GM12878 (cell line): ENCODE measurements around the gene SCAF8. TPM values are rescaled to one million over a fixed set of nuclear protein-coding genes. Genes with fewer than 3 reads are reported as not detected.

ENCODE experiments used
- ATAC-seq: fragments of 200-7000 bp; cut with Tn5 transposase; 3 replicates; pipeline ENCODE4 v1.9.1; 2020; ENCODE audit warnings: mild to moderate bottlenecking, moderate library complexity
- BruUV-seq: library from RNA; stranded (reverse); fragments of 400-500 nt; replicated peaks from 2 replicates; lab custom pipeline; 2021; lab: Mats Ljungman, UMichigan
- CTCF ChIA-PET: fragments of 300-600 bp; sonication (Branson Sonifier 250); formaldehyde crosslinking; extraction: SDS; loops from one replicate; lab custom pipeline; 2021; ENCODE audit warnings: inconsistent platforms; lab: Yijun Ruan, JAX
- POLR2A ChIA-PET: fragments of 350-600 bp; formaldehyde crosslinking; extraction: SDS; loops from one replicate; lab custom pipeline; 2021; ENCODE audit warnings: inconsistent platforms; lab: Charles Lee
- RAD21 ChIA-PET: fragments of 300-600 bp; sonication (Branson Sonifier 250); formaldehyde crosslinking; loops from one replicate; lab custom pipeline; 2023; ENCODE audit warnings: antibody characterized with exemption; ENCODE audit not compliant: unreplicated experiment; lab: Charles Lee
- SMC1A ChIA-PET: fragments of 300-600 bp; sonication (Branson Sonifier 250); formaldehyde crosslinking; loops from one replicate; lab custom pipeline; 2023; ENCODE audit not compliant: unreplicated experiment, uncharacterized antibody; lab: Charles Lee
- DNase-seq: peaks from one replicate; pipeline ENCODE4 v3.0.0-alpha.2; 2011; ENCODE audit warnings: low read depth, low spot score
- FAIRE-seq: peaks from 3 replicates; lab custom pipeline; 2011; peaks lifted over from hg19 to GRCh38; lab: Jason Lieb, UNC
- H2AFZ ChIP-seq: 2 replicates; pipeline ENCODE4 v1.6.0; 2011; ENCODE audit warnings: low read depth, low read length, control low read depth; ENCODE audit not compliant: control insufficient read depth
- H3K27ac ChIP-seq: 2 replicates; pipeline ENCODE4 v1.5.1; 2011; ENCODE audit warnings: control low read depth; ENCODE audit not compliant: control insufficient read depth, insufficient read depth
- H3K27me3 ChIP-seq, 2 experiments: replicated peaks in 1 of 2; 2 replicates each; pipeline versions ENCODE4 v1.6.0 to v1.6.1; 2011; ENCODE audit warnings: low read length in 1 of 2; ENCODE audit not compliant: control insufficient read depth in 2 of 2, insufficient read depth in 2 of 2
- H3K36me3 ChIP-seq, 2 experiments: 2 replicates each; pipeline ENCODE4 v1.5.1; 2011; ENCODE audit warnings: low read length in 1 of 2; ENCODE audit not compliant: control insufficient read depth in 2 of 2, insufficient read depth in 2 of 2
- H3K4me1 ChIP-seq: 2 replicates; pipeline ENCODE4 v1.6.1; 2011; ENCODE audit warnings: mild to moderate bottlenecking, low read length, moderate library complexity, mixed read lengths; ENCODE audit not compliant: control insufficient read depth, insufficient read depth
- H3K4me2 ChIP-seq: 2 replicates; pipeline ENCODE4 v1.6.0; 2011; ENCODE audit warnings: control low read depth; ENCODE audit not compliant: control insufficient read depth, insufficient read depth
- H3K4me3 ChIP-seq: fragments of 200-600 bp; sonication (generic); 2 replicates; pipeline ENCODE4 v1.5.1; 2016
- H3K79me2 ChIP-seq: 2 replicates; pipeline ENCODE4 v1.6.0; 2011; ENCODE audit warnings: low read length; ENCODE audit not compliant: control insufficient read depth, insufficient read depth
- H3K9ac ChIP-seq: 2 replicates; pipeline ENCODE4 v1.8.0; 2011; ENCODE audit warnings: low read length, control low read depth, mixed read lengths; ENCODE audit not compliant: control insufficient read depth, insufficient read depth
- H3K9me3 ChIP-seq: replicated peaks from 3 replicates; pipeline ENCODE4 v1.5.1; 2011; ENCODE audit warnings: mild to moderate bottlenecking, low read length; ENCODE audit not compliant: control insufficient read depth, insufficient read depth
- H4K20me1 ChIP-seq: 2 replicates; pipeline ENCODE4 v1.6.0; 2011; ENCODE audit not compliant: control insufficient read depth, insufficient read depth
- BMI1 ChIP-seq: fragments of 450-650 bp; IDR thresholded peaks from 2 replicates; pipeline ENCODE4 v1.6.1; 2016; ENCODE audit warnings: mild to moderate bottlenecking, moderate library complexity, borderline replicate concordance
- BRCA1 ChIP-seq: IDR thresholded peaks from 2 replicates; pipeline ENCODE4 v1.6.1; 2011; ENCODE audit warnings: low read depth, low read length, improper control_type of control experiment
- CTCF ChIP-seq, 3 experiments: IDR thresholded peaks in 2 of 3; conservative IDR thresholded peaks in 1 of 3; 2 replicates each; pipeline ENCODE4 v1.5.1; 2011; ENCODE audit warnings: low read depth in 3 of 3, low read length in 3 of 3, mild to moderate bottlenecking in 3 of 3, control low read depth in 2 of 3, moderate library complexity in 2 of 3, inconsistent platforms in 1 of 3, mixed read lengths in 1 of 3; ENCODE audit not compliant: control insufficient read depth in 2 of 3, insufficient read depth in 1 of 3; ENCODE audit errors: extremely low read depth in 1 of 3
- JUNB ChIP-seq: IDR thresholded peaks from 2 replicates; pipeline ENCODE4 v1.6.1; 2016; ENCODE audit warnings: antibody characterized with exemption, mild to moderate bottlenecking
- POU2F2 ChIP-seq: IDR thresholded peaks from 3 replicates; pipeline ENCODE4 v1.6.1; 2011; ENCODE audit warnings: low read depth, mild to moderate bottlenecking, low read length, borderline replicate concordance
- RAD21 ChIP-seq: IDR thresholded peaks from 2 replicates; pipeline ENCODE4 v1.6.1; 2011; ENCODE audit warnings: mild to moderate bottlenecking, low read depth, low read length, moderate library complexity; ENCODE audit not compliant: insufficient read depth
- SIX5 ChIP-seq: IDR thresholded peaks from 2 replicates; pipeline ENCODE4 v1.6.1; 2011; ENCODE audit warnings: mild to moderate bottlenecking, low read depth, low read length, moderate library complexity; ENCODE audit not compliant: severe bottlenecking
- SMC3 ChIP-seq: IDR thresholded peaks from 2 replicates; pipeline ENCODE4 v1.6.1; 2011; ENCODE audit warnings: low read length, improper control_type of control experiment, borderline replicate concordance
- TBL1XR1 ChIP-seq: IDR thresholded peaks from 2 replicates; pipeline ENCODE4 v1.6.1; 2012; ENCODE audit warnings: low read depth, low read length, improper control_type of control experiment
- ZBTB4 ChIP-seq: fragments of 450-650 bp; formaldehyde crosslinking; IDR thresholded peaks from 2 replicates; pipeline ENCODE4 v1.4.0; 2022; ENCODE audit warnings: mild to moderate bottlenecking, moderate library complexity
- WGBS: methylation state at CpG from one replicate; pipeline ENCODE4 v1.1.6; 2016; ENCODE audit warnings: low lambda C conversion rate; ENCODE audit not compliant: insufficient replicate concordance, insufficient coverage; ENCODE audit errors: missing lambda C conversion rate; 5-methylcytosine and 5-hydroxymethylcytosine counted together
- in situ Hi-C: fragments of 300-500 bp; cut with MboI; formaldehyde crosslinking; loops from 9 replicates; pipeline ENCODE4 v1.14.3; 2018; ENCODE audit warnings: mixed read lengths
- intact Hi-C: fragments of 100-400 bp; cut with micrococcal nuclease; formaldehyde crosslinking; loops from one replicate; pipeline ENCODE4 v1.14.2; 2022; ENCODE audit not compliant: unreplicated experiment
- polyA plus RNA-seq, 11 experiments: library from polyadenylated mRNA; depleted of rRNA in 4 of 11; unstranded in 6 of 11; stranded (reverse) in 5 of 11; fragments of >200 nt; fragmentation: Nextera tagmentation in 4 of 11; fragmentation: Illumina TruSeq in 1 of 11; extraction: Ambion mirVana in 4 of 11; extraction: Trizol in 1 of 11; gene quantifications; 1 replicate in 1 of 11; 2 replicates in 10 of 11; pipeline versions ENCODE4 v1.2.1 to v1.2.3, GENCODE V29; 2011 to 2016; ENCODE audit warnings: inconsistent platforms in 2 of 11, missing spikeins in 2 of 11, low read depth in 1 of 11
- total RNA-seq, 4 experiments: library from RNA; depleted of rRNA in 3 of 4; stranded (reverse); fragments of >200 nt in 3 of 4; fragmentation: Illumina TruSeq in 1 of 4; extraction: Trizol in 1 of 4; gene quantifications; 2 replicates each; pipeline versions ENCODE4 v1.2.1 to v1.2.3, GENCODE V29; 2013 to 2021

SCAF8 gene
- total and polyA plus RNA-seq, 10 of the 15 experiments (the other 5 are each of a cell fraction or from before 2014, with no cell fraction given), result 8.1 to 28.8 (median 15.9) TPM

GRCh38 chr6:154705471-154706113, 27.6 kb upstream of the SCAF8 start:
- WGBS, result 47% methylated on average over 8 of the region's 8 CpGs
- RAD21 ChIA-PET, result interaction anchor here (1.7 kb wide), 1 partner anchor 21 kb away, joined by 5 read pairs; no protein-coding TSS in a partner anchor
- intact Hi-C loops (no loop called here), in situ Hi-C loops (no loop called here)
- no peak overlapping the region for H3K27ac ChIP-seq
- H3K4me1 ChIP-seq, result no peaks in the 10 kb centered on the region
- H4K20me1 ChIP-seq, result no peaks in the 10 kb centered on the region
- DNase-seq, result no peak
- CTCF ChIA-PET, result interaction anchor here (1.2 kb wide), 1 partner anchor 100 kb away, joined by 7 read pairs; no protein-coding TSS in a partner anchor
- H3K9ac ChIP-seq, result no peak overlapping the region
- no TSS peak for BruUV-seq
- SMC1A ChIA-PET, result interaction anchor here (0.6 to 1.7 kb wide), 3 partner anchors 98 to 384 kb away, joined by 3 to 5 read pairs (median 4); no protein-coding TSS in a partner anchor
- no peaks in the 10 kb centered on the region; a peak in 1 of 4 replicates for H3K27me3 ChIP-seq
- no peak for FAIRE-seq
- H3K4me2 ChIP-seq, result no peak overlapping the region
- no peaks in the 10 kb centered on the region for H3K36me3 ChIP-seq
- H2AFZ ChIP-seq, result no peak overlapping the region
- no peaks in the 10 kb centered on the region for H3K9me3 ChIP-seq
- TF ChIP-seq BMI1 (no peak), SIX5 (no peak), TBL1XR1 (no peak), SMC3 (peak; percentile 18; the same call in 1 of the 2 replicates), CTCF (IDR thresholded peaks at IDR 0.05 in 2 of 3, conservative IDR thresholded peaks at IDR 0.05 in 1 of 3; ENCODE audit: control insufficient read depth in 2 of 3, extremely low read depth in 1 of 3, insufficient read depth in 1 of 3, low read depth in 3 of 3, low read length in 3 of 3) (peak in 2 of 3 experiments; percentile 11 to 34; a peak in 3 of 6 replicates), JUNB (no peak), POU2F2 (no peak), RAD21 (peak; percentile 39; the same call in 1 of the 2 replicates), ZBTB4 (no peak), BRCA1 (no peak)
- ATAC-seq, result peak; percentile 42; the same call in 1 of the 3 replicates
- POLR2A ChIA-PET, result interaction anchor here (0.6 kb wide), 1 partner anchor 14 kb away, joined by 7 read pairs; no protein-coding TSS in a partner anchor
- no peak overlapping the region for H3K4me3 ChIP-seq
- no peaks in the 10 kb centered on the region for H3K79me2 ChIP-seq
